Measurements from ENCODE around the gene MAN2A2.

- TF ChIP-seq EZH2 (IDR thresholded peaks at IDR 0.05; ENCODE audit: borderline replicate concordance, low read depth, low read length): no peak
- no peak for TF ChIP-seq CREB3 (tag; conservative IDR thresholded peaks at IDR 0.05; ENCODE audit: low read depth)
- TF ChIP-seq, protein P1, sequence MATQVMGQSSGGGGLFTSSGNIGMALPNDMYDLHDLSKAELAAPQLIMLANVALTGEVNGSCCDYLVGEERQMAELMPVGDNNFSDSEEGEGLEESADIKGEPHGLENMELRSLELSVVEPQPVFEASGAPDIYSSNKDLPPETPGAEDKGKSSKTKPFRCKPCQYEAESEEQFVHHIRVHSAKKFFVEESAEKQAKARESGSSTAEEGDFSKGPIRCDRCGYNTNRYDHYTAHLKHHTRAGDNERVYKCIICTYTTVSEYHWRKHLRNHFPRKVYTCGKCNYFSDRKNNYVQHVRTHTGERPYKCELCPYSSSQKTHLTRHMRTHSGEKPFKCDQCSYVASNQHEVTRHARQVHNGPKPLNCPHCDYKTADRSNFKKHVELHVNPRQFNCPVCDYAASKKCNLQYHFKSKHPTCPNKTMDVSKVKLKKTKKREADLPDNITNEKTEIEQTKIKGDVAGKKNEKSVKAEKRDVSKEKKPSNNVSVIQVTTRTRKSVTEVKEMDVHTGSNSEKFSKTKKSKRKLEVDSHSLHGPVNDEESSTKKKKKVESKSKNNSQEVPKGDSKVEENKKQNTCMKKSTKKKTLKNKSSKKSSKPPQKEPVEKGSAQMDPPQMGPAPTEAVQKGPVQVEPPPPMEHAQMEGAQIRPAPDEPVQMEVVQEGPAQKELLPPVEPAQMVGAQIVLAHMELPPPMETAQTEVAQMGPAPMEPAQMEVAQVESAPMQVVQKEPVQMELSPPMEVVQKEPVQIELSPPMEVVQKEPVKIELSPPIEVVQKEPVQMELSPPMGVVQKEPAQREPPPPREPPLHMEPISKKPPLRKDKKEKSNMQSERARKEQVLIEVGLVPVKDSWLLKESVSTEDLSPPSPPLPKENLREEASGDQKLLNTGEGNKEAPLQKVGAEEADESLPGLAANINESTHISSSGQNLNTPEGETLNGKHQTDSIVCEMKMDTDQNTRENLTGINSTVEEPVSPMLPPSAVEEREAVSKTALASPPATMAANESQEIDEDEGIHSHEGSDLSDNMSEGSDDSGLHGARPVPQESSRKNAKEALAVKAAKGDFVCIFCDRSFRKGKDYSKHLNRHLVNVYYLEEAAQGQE (IDR thresholded peaks at IDR 0.05; ENCODE audit: borderline replicate concordance): no peak
- TF ChIP-seq, protein P1 (CRISPR knock-in tag; IDR thresholded peaks at IDR 0.05; ENCODE audit: low read depth): no peak
- TF ChIP-seq NCOA4 (IDR thresholded peaks at IDR 0.05; ENCODE audit: partially characterized antibody): no peak
- no peak for TF ChIP-seq NR2C2 (CRISPR knock-in tag; IDR thresholded peaks at IDR 0.05)
- no peak for TF ChIP-seq NR2C2 (tag; IDR thresholded peaks at IDR 0.05)
- TF ChIP-seq ZFX (CRISPR knock-in tag; IDR thresholded peaks at IDR 0.05): no peak
- no peak for TF ChIP-seq PTBP1 (IDR thresholded peaks at IDR 0.05; ENCODE audit: low read depth, low read length)
- no peak for TF ChIP-seq TEAD4 (IDR thresholded peaks at IDR 0.05; ENCODE audit: low read length)
- no peak for TF ChIP-seq TEAD4 (CRISPR knock-in tag; IDR thresholded peaks at IDR 0.05; ENCODE audit: borderline replicate concordance)
- no peak for TF ChIP-seq POLR2G (IDR thresholded peaks at IDR 0.05; ENCODE audit: low read depth, low read length)
- TF ChIP-seq ZNF76 (CRISPR knock-in tag; IDR thresholded peaks at IDR 0.05; ENCODE audit: borderline replicate concordance): no peak
- TF ChIP-seq CTCF (IDR thresholded peaks at IDR 0.05 in 2 of 3, conservative IDR thresholded peaks at IDR 0.05 in 1 of 3; ENCODE audit: insufficient read depth in 2 of 3, low read depth in 1 of 3, low read length in 3 of 3): no peak
- TF ChIP-seq ETV5 (CRISPR knock-in tag; IDR thresholded peaks at IDR 0.05; ENCODE audit: low read depth): no peak
- no peak for TF ChIP-seq NFIC (IDR thresholded peaks at IDR 0.05)
Observed at GRCh38 chr15:90972133-90972532, 69.0 kb downstream of the MAN2A2 start.
